ENCODE data around the gene SEPTIN10.

Gene SEPTIN10

DNA sequence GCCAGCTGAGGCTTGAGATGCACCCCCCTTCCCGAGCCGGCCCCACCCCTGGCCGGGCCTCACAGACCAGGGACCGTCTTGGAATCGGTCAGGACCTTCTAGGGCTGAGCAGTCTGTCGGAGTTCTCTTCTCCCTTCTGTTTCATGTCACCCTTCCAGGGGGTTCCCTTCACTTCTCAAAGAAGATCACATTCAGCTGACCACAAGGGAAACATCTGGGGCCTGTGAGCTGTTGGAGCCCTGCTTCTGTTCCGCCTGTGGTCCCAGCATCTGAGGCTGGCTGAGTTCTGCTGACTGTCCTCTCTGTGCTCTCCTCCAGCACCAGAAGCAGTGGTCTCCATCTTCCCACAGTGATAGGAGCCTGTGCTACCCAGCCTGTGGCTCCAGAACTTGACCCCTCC is 106.5 kb downstream of the SEPTIN10 start:
- no peaks in the 10 kb centered on the region for H3K9me3 Mint-ChIP-seq
- DNase-seq (ENCODE audit: low spot score in 2 of 2): no peak
- no peaks in the 10 kb centered on the region for H3K36me3 Mint-ChIP-seq
- no peak overlapping the region for H3K4me3 Mint-ChIP-seq
- no peak overlapping the region for H3K27ac Mint-ChIP-seq
- ATAC-seq (ENCODE audit: low read depth): no peak
- peaks cover 4% of the 10 kb centered on the region for H3K4me1 Mint-ChIP-seq
- H3K27me3 Mint-ChIP-seq: peaks cover 1% of the 10 kb centered on the region

DNA sequence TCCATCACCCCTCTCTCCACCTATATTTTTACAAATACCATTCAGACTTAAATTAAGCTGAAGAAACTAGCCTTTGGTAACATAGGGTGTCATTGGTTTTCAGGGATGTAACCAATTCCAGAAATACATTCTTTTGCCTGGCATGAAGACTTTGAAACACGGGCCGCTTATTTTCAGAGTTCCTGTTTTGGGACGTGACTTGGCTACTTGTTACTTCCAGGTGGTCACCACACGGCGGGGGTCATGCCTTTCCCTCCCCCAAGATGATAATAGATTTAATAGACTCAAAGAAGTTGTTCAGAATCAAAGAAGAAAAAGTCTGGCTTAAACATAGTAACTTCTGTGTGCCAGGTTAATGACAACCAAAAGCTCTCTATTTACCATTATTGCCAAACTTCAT is 110.6 kb downstream of the SEPTIN10 start:
- DNase-seq (ENCODE audit: low spot score in 2 of 2): no peak
- no peaks in the 10 kb centered on the region for H3K9me3 Mint-ChIP-seq
- no peak overlapping the region for H3K4me3 Mint-ChIP-seq
- no peaks in the 10 kb centered on the region for H3K4me1 Mint-ChIP-seq
- H3K36me3 Mint-ChIP-seq: no peaks in the 10 kb centered on the region
- H3K27me3 Mint-ChIP-seq: peaks cover 6% of the 10 kb centered on the region
- no peak overlapping the region for H3K27ac Mint-ChIP-seq
- no peak for ATAC-seq (ENCODE audit: low read depth)

DNA sequence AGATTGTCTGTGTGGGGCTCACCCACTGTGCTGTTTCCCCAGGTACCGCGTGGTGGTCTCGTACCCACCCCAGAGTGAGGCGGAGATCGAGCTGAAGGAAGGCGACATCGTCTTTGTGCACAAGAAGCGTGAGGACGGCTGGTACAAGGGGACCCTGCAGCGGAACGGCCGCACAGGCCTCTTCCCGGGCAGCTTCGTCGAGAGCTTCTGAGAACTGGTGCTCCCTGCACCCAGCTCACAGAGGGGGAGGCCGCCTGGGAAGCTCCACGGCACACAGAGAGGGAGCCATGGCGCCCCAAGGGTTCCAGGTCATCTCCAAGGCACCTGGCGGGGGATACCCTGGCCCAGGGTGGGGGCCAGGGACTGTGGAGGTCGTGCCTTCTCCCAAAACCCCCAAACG is 112.3 kb downstream of the SEPTIN10 start:
- Mint-ChIP-seq H3K27ac (no peak overlapping the region), H3K27me3 (peaks cover 6% of the 10 kb centered on the region), H3K9me3 (no peaks in the 10 kb centered on the region), H3K4me3 (no peak overlapping the region), H3K36me3 (no peaks in the 10 kb centered on the region), H3K4me1 (no peaks in the 10 kb centered on the region)
- DNase-seq (ENCODE audit: low spot score in 2 of 2): no peak
- ATAC-seq (ENCODE audit: low read depth): no peak

DNA sequence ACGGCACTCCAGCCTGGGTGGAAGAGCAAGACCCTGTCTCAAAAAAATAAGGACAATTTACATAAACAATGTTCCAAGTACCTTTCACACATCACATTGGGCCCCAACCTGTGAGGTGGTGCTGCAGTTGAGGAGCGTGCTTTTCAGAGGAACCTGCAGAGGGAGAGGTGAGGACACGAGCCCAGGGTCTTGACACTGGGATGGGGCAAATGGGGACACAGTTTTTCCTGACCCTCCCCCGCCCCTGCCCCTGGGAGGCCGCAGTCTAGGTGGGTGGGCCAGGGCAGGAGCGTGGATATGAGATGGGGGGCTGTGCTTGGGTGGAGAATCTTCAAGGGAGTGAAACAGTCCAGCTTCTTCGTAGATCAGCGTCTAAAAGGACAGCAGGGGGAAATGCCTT is 112.9 kb downstream of the SEPTIN10 start:
- Mint-ChIP-seq H3K9me3 (no peaks in the 10 kb centered on the region), H3K27me3 (peaks cover 6% of the 10 kb centered on the region), H3K36me3 (no peaks in the 10 kb centered on the region), H3K4me3 (no peak overlapping the region), H3K27ac (no peak overlapping the region), H3K4me1 (no peaks in the 10 kb centered on the region)
- no peak for ATAC-seq (ENCODE audit: low read depth)
- no peak for DNase-seq (ENCODE audit: low spot score in 2 of 2)

DNA sequence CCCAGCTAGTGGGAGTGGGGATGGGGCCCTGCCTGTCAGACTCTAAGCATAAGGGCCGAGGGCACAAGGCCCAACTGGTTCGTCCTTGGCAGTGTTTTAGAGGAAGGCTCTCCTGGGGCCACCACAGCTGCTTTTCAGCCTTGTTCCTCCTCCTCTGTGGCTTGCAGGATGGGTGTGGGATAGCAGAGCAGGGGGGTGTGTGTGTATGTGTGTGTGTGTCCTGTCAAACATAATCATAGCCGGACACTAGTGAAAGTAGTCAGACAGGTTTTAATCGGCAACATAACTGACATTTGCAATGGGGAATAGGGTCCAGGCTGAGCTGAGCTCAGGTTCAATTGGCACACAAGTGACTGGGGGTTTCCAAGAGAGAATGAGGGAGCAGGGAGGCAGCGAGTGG is 114.2 kb downstream of the SEPTIN10 start:
- H3K36me3 Mint-ChIP-seq: no peaks in the 10 kb centered on the region
- no peaks in the 10 kb centered on the region for H3K9me3 Mint-ChIP-seq
- no peak overlapping the region for H3K4me3 Mint-ChIP-seq
- peaks cover 6% of the 10 kb centered on the region for H3K27me3 Mint-ChIP-seq
- no peak for DNase-seq (ENCODE audit: low spot score in 2 of 2)
- ATAC-seq (ENCODE audit: low read depth): no peak
- no peak overlapping the region for H3K27ac Mint-ChIP-seq
- no peaks in the 10 kb centered on the region for H3K4me1 Mint-ChIP-seq

DNA sequence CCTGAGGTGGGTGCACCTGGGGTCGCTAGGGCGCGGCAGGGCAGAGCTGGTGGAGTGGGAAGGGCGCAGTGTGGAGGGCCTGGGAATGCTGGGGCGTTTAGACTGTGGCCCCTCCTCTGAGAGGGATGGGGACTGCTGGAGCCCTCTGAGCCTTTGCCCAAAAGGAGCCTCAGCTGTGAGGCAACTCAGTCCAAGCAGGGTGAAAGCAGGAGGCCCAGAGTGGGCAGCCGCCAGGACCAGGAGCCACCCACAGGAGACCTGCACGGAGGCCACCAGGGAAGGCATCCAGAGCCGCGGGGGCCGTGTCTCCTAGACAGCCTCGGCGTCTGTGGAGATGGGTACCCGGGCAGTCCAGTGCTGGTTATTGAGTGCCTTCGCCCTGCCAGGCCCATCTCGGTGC is 114.9 kb downstream of the SEPTIN10 start:
- DNase-seq (ENCODE audit: low spot score in 2 of 2) (no peak), ATAC-seq (ENCODE audit: low read depth) (no peak)
- H3K9me3 Mint-ChIP-seq: no peaks in the 10 kb centered on the region
- peaks cover 6% of the 10 kb centered on the region for H3K27me3 Mint-ChIP-seq
- H3K4me3 Mint-ChIP-seq: no peak overlapping the region
- no peak overlapping the region for H3K27ac Mint-ChIP-seq
- no peaks in the 10 kb centered on the region for H3K36me3 Mint-ChIP-seq
- no peaks in the 10 kb centered on the region for H3K4me1 Mint-ChIP-seq

DNA sequence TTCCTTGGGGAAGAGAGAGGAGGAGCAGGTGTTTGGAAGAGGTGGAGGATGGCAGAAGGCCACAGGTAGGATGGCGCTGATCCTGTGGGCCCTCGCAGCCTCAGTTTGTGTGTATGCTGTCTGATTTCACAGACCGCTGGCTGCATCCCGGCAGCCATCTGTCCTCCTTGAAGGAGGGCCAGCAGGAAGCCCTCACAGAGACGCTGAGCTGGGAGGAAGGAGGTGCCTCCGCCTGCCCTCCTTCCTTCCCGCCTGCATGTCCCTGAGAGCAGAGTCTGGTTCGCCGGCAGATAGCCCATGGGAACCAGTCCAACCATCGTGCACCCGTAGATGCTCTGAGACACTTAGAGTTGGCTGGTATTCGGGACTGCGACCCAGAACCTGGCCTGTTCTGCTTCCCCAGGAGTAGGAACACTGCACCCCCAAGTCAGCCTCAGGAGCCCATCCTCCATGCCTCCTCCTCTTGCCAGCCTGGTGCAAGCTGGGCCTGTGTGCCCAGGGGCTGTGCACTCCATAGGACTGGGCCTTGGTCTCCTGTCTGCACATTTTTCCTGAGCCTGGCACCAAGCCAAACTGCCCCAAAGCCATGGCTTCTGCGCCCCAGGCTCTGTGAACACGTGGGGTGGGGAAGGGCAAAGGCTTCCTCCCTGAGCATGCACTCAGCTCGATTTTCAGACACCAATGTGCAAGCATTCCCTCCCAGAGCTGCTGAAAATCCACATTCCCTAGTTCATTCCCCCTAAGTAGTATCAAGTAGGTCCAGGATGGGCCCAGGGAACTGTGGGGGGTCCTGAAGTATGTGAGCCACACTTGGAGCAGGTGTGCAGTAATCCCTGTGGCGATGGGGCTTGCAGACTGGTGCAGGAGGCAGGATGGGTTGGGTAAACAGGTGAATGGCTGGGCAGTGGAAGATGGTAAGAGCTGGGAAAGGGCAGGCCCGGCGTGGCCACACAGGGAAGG is 115.6 kb downstream of the SEPTIN10 start:
- Mint-ChIP-seq H3K9me3 (no peaks in the 10 kb centered on the region), H3K4me3 (no peak overlapping the region), H3K4me1 (no peaks in the 10 kb centered on the region), H3K36me3 (no peaks in the 10 kb centered on the region), H3K27me3 (peaks cover 6% of the 10 kb centered on the region), H3K27ac (no peak overlapping the region)
- ATAC-seq (ENCODE audit: low read depth) (no peak), DNase-seq (ENCODE audit: low spot score in 2 of 2) (no peak)

DNA sequence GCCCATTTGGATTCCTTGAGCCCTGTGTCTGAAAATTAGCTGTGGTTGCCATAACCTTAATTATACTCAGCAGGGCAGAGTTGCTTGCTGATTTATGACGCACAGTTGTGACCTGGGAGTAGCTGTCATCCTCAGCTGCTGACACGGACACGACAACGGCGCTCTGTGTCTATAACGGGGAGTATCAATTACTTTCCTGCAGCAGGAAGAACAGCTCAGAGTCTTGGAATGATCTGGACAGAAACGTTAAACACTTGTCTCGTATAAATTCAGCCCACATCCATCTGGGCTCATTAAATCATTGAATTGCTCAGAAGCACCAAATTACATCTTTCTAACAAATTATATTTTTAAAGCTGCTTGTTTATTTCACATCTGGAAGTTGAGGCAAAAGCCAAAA is 116.3 kb downstream of the SEPTIN10 start:
- Mint-ChIP-seq H3K36me3 (no peaks in the 10 kb centered on the region), H3K27ac (no peak overlapping the region), H3K27me3 (peaks cover 6% of the 10 kb centered on the region), H3K4me1 (no peaks in the 10 kb centered on the region), H3K4me3 (no peak overlapping the region), H3K9me3 (no peaks in the 10 kb centered on the region)
- DNase-seq (ENCODE audit: low spot score in 2 of 2): no peak
- no peak for ATAC-seq (ENCODE audit: low read depth)

DNA sequence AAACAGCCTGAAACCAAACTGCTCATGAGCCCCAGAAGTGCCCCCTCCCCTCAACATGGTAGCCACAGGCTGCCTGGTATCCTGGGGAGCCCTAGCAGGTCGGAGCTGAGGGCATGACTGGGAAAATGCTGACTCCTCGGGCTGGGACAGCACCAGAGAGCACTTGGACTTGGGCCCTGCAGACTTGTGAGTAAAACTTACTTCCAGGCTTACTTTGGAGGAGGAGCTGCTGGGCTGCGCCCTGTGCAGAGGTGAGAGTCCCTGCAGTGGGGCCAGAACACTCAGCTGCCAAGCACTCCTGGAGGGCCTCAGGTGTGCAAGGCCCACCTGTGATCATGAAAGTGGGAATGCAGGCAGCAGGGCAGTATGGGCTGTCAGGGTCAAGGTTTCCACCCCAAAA is 119.4 kb downstream of the SEPTIN10 start:
- Mint-ChIP-seq H3K36me3 (no peaks in the 10 kb centered on the region), H3K9me3 (no peaks in the 10 kb centered on the region), H3K4me3 (no peak overlapping the region), H3K27ac (no peak overlapping the region), H3K4me1 (no peaks in the 10 kb centered on the region), H3K27me3 (peaks cover 2% of the 10 kb centered on the region)
- no peak for ATAC-seq (ENCODE audit: low read depth)
- DNase-seq (ENCODE audit: low spot score in 2 of 2): no peak

DNA sequence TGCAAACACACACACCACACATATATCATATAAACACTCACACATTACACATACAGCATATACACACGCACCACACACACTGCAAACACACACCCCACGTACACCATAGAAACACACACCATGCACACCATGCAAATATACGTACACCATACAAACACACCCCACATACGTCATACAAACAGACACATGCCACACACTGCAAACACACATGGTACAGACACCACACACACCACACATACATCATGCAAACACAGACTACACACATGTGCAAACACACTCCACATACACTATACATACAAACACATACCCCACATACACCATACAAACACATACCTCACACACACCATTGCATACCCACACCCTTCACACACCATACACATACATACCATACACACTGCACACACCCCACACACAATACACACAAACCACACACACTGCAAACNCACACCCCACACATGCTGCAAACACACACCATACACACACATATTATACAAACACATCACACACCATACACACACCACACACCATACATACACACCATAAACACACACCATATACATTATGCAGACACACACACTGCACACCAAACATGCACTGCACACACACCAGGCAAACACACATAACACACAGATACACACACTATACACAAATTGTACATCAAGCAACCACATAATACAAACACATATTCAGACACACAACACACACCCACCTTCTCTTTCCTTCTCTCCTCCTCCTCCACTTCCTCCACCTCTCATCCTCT is 120.4 kb downstream of the SEPTIN10 start:
- H3K27ac Mint-ChIP-seq: no peak overlapping the region
- no peak for ATAC-seq (ENCODE audit: low read depth)
- H3K27me3 Mint-ChIP-seq: no peaks in the 10 kb centered on the region
- H3K36me3 Mint-ChIP-seq: no peaks in the 10 kb centered on the region
- no peak for DNase-seq (ENCODE audit: low spot score in 2 of 2)
- no peaks in the 10 kb centered on the region for H3K9me3 Mint-ChIP-seq
- no peaks in the 10 kb centered on the region for H3K4me1 Mint-ChIP-seq
- H3K4me3 Mint-ChIP-seq: no peak overlapping the region

Measured in memory B cell (primary cell).